Kidney (tissue), 14 donors: ENCODE results near the gene LIN54. TPM values are rescaled to one million over a fixed set of nuclear protein-coding genes. Genes with fewer than 3 reads are reported as not detected.

Source experiments
- DNase-seq, 5 donors: peaks; one replicate each; pipeline ENCODE4 v3.0.0-alpha.2; 2013 to 2020
- FAIRE-seq: peaks from 2 replicates; lab custom pipeline; 2012; peaks lifted over from hg19 to GRCh38; lab: Jason Lieb, UNC
- H3K27ac ChIP-seq, 2 donors: one replicate each; pipeline ENCODE4 v1.7.0; 2013; ENCODE audit warnings: low read depth in 2 of 2, low read length in 2 of 2, inconsistent platforms in 1 of 2
- H3K27me3 ChIP-seq: one replicate; pipeline ENCODE4 v1.7.1; 2013; ENCODE audit warnings: low read length, inconsistent platforms; ENCODE audit not compliant: control insufficient read depth, insufficient read depth
- H3K36me3 ChIP-seq, 3 donors: one replicate each; pipeline versions ENCODE4 v1.7.0 to v1.7.1; 2013; ENCODE audit warnings: low read length in 3 of 3, control low read depth in 1 of 3, inconsistent platforms in 1 of 3; ENCODE audit not compliant: insufficient read depth in 3 of 3, control insufficient read depth in 2 of 3
- H3K4me1 ChIP-seq, 3 donors: one replicate each; pipeline versions ENCODE4 v1.7.0 to v1.7.1; 2013; ENCODE audit warnings: low read length in 3 of 3, inconsistent platforms in 1 of 3, low read depth in 1 of 3; ENCODE audit not compliant: control insufficient read depth in 2 of 3, insufficient read depth in 2 of 3
- H3K4me3 ChIP-seq, 3 donors: one replicate each; pipeline versions ENCODE4 v1.7.0 to v1.8.1; 2013; ENCODE audit warnings: low read length in 3 of 3, control low read depth in 1 of 3, inconsistent platforms in 1 of 3
- H3K9ac ChIP-seq, 3 donors: one replicate each; pipeline versions ENCODE4 v1.7.0 to v1.7.1; 2013; ENCODE audit warnings: low read length in 3 of 3, control low read depth in 1 of 3, inconsistent platforms in 1 of 3
- H3K9me3 ChIP-seq, 3 donors: one replicate each; pipeline versions ENCODE4 v1.7.0 to v1.7.1; 2013; ENCODE audit warnings: low read length in 3 of 3, control low read depth in 1 of 3, inconsistent platforms in 1 of 3; ENCODE audit not compliant: control insufficient read depth in 2 of 3, insufficient read depth in 1 of 3
- intact Hi-C: fragments of 100-400 bp; cut with DNase I; formaldehyde crosslinking; loops from one replicate; pipeline ENCODE4 v1.11.1; 2022
- polyA plus RNA-seq: library from polyadenylated mRNA; stranded (reverse); fragments of 350-450 nt; fragmentation: Illumina TruSeq; extraction: RNeasy Lipid Tissue Mini Kit (QIAGEN cat#74804); gene quantifications from one replicate; pipeline ENCODE4 v1.2.3, GENCODE V29; 2014; ENCODE audit warnings: low read depth, low replicate concordance; ENCODE audit not compliant: insufficient read depth
- total RNA-seq: library from RNA; stranded (reverse); fragmentation: NEBNext Ultra II Directional; extraction: Animal tissue kit (Norgen Biotek cat#: 25700); gene quantifications from one replicate; pipeline ENCODE4 v1.2.1, GENCODE V29; 2021
- TF ChIP-seq, protein P1 (sequence below): IDR thresholded peaks from 3 replicates; pipeline ENCODE4 v1.5.1; 2012; ENCODE audit warnings: mild to moderate bottlenecking, moderate library complexity, borderline replicate concordance; ENCODE audit not compliant: insufficient read depth; ENCODE audit errors: extremely low read depth
- donor health status: control.
- donor health status: control.
- donor health status: control.
- donor health status: control.
- donor health status: control.
- donor health status: DM: yes; HTN: yes; CAD: no.
- donor health status: Normal renal cell carcinoma (clear cell type).

LIN54 gene
- total and polyA plus RNA-seq, 2 donors from 2014 or later, result 2.4 to 11.9 TPM

DNA sequence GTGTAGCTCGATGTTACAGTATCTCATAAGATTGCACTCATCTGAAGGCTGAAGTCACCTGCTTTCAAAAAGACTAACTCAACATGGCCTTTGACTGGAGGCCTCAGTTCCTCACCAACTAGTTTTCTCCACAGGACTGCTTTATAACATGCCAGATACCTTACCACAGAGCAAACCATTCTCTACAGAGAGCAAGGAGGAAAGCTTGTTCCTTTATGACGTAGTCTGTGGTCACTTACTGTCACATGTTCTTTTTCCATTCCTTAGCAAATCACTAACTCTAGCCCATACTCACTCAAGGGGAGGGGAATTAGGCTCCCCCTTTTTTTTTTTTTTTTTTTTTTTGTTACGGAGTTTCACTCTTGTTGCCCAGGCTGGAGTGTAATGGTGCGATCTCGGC lies 106.9 kb downstream of the LIN54 start:
- H3K9me3 ChIP-seq, result no peaks in the 10 kb centered on the region
- TF ChIP-seq, protein P1, sequence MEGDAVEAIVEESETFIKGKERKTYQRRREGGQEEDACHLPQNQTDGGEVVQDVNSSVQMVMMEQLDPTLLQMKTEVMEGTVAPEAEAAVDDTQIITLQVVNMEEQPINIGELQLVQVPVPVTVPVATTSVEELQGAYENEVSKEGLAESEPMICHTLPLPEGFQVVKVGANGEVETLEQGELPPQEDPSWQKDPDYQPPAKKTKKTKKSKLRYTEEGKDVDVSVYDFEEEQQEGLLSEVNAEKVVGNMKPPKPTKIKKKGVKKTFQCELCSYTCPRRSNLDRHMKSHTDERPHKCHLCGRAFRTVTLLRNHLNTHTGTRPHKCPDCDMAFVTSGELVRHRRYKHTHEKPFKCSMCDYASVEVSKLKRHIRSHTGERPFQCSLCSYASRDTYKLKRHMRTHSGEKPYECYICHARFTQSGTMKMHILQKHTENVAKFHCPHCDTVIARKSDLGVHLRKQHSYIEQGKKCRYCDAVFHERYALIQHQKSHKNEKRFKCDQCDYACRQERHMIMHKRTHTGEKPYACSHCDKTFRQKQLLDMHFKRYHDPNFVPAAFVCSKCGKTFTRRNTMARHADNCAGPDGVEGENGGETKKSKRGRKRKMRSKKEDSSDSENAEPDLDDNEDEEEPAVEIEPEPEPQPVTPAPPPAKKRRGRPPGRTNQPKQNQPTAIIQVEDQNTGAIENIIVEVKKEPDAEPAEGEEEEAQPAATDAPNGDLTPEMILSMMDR, result no peak
- H3K36me3 ChIP-seq, result peaks cover 0 to 2% (median 0%) of the 10 kb centered on the region in 3 donors
- H3K27ac ChIP-seq, result no peak overlapping the region
- H3K4me1 ChIP-seq, result peaks cover 0 to 8% (median 0%) of the 10 kb centered on the region in 3 donors
- DNase-seq (no peak), FAIRE-seq (no peak)
- no peaks in the 10 kb centered on the region for H3K27me3 ChIP-seq
- intact Hi-C loops, result no loop called here
- H3K4me3 ChIP-seq, result no peak overlapping the region
- no peak overlapping the region for H3K9ac ChIP-seq

DNA sequence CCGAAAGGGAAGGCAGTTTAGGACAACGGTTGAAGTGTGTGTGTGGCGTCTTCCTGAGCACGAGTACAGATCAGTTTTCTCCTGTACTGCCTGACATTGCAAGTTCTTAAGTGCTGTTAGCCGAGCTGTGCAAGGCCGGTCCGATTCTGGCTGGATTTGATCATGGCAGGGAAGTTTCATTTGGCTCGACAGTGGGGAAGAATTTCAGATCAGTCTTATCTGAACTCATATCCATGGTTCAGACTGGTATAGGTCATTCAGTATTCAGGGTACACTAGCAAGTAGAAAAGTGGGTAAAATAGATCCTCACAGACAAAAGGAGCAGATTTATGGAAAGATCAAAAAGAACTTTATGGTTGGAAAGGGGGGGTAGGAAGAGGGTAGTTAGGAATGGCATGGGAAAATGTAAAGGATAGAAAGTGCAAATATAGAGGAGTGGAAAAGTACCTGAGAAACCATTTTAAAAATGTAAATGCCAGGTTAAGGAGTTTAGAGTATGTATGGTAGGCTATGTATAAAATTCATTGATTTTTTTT lies 109.4 kb downstream of the LIN54 start:
- FAIRE-seq (no peak), DNase-seq (no peak)
- H3K4me1 ChIP-seq, result peaks cover 0 to 8% (median 3%) of the 10 kb centered on the region in 3 donors
- intact Hi-C loops, result no loop called here
- H3K4me3 ChIP-seq, result peak overlapping the region; percentile 92 to 100 (median 100)
- H3K9ac ChIP-seq, result peak overlapping the region; percentile 94 to 99 (median 97)
- peaks cover 0 to 2% (median 0%) of the 10 kb centered on the region in 3 donors for H3K36me3 ChIP-seq
- H3K27ac ChIP-seq, result peak overlapping the region; percentile 99
- no peaks in the 10 kb centered on the region for H3K27me3 ChIP-seq
- no peaks in the 10 kb centered on the region for H3K9me3 ChIP-seq
- TF ChIP-seq, protein P1, result no peak

DNA sequence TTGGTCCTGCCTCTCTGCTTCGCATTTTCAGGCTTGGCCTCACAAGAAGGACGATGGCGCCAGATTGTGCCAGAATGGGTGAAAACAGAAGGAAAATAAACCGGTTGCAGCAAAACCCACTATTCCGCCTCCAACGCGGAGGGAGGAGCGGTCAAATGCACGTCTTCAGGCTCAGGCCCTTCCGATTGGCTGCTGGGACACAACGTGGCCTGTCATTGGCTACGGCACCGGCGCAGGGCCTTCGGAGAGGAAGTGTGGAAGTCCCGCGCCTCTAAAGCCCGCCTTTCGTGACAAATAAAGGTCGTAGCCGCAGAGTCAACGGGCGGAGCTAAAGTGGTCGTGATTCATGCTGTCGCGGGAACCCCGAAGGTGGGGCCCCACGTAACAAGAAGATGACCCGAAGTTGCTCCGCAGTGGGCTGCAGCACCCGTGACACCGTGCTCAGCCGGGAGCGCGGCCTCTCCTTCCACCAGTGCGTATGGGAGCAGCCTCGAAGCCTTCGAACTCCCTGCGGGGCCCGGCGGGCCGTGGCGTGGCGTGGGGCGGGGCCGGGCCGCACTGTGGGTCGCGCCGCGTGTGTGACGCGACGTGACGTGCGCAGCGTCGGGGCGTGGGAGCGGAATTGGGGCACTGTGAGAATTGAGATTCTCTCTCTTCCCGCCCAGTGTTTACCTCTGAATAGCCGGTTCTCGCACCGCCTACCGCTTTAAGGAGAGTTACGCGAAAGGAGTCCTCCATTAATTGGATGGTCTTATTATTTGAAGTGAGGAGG lies 110.0 kb downstream of the LIN54 start, which contains the start of gene THAP9:
Gene THAP9 (plus strand): TSS at position 325 of the 772 bp plus-strand sequence. CDS start 68 bp downstream, at position 393.
- peak; percentile 95 for FAIRE-seq
- H3K4me3 ChIP-seq, result peak within 1 kb of the TSS; percentile 92 to 100 (median 100)
- peak within 1 kb of the TSS; percentile 94 to 99 (median 97) for H3K9ac ChIP-seq
- intact Hi-C loops, result no loop called here
- peak; percentile 99 to 100 (median 100) for DNase-seq
- H3K9me3 ChIP-seq, result no peaks in the 10 kb centered on the region
- no peaks in the 10 kb centered on the region for H3K27me3 ChIP-seq
- H3K4me1 ChIP-seq, result peaks cover 0 to 8% (median 3%) of the 10 kb centered on the region in 3 donors
- H3K36me3 ChIP-seq, result peaks cover 0 to 2% (median 0%) of the 10 kb centered on the region in 3 donors
- peak within 1 kb of the TSS; percentile 99 for H3K27ac ChIP-seq
- TF ChIP-seq, protein P1, result no peak
